H1 (cell line): ENCODE data around the gene CCSER2. TPM values are rescaled to one million over a fixed set of nuclear protein-coding genes. Genes with fewer than 3 reads are reported as not detected.

ENCODE experiments used
- CTCF ChIA-PET: fragments of 300-600 bp; sonication (Branson Sonifier 250); formaldehyde crosslinking; loops from one replicate; lab custom pipeline; 2021; ENCODE audit not compliant: partially characterized antibody; lab: Charles Lee
- POLR2A ChIA-PET: fragments of 300-600 bp; sonication (Branson Sonifier 250); formaldehyde crosslinking; loops from one replicate; lab custom pipeline; 2021; ENCODE audit warnings: inconsistent platforms; ENCODE audit not compliant: partially characterized antibody; lab: Charles Lee
- DNase-seq, 2 experiments: peaks; one replicate each; pipeline versions ENCODE4 v3.0.0 to v3.0.0-alpha.2; 2010 to 2022; ENCODE audit warnings: low spot score in 2 of 2, low read depth in 1 of 2, mixed read lengths in 1 of 2
- FAIRE-seq: peaks from 2 replicates; lab custom pipeline; 2011; peaks lifted over from hg19 to GRCh38; lab: Jason Lieb, UNC
- H2AFZ ChIP-seq: 2 replicates; pipeline ENCODE4 v1.8.1; 2012; ENCODE audit warnings: low read length, inconsistent platforms
- H2AK5ac ChIP-seq: 2 replicates; pipeline ENCODE4 v1.6.1; 2013; ENCODE audit warnings: low read depth, low read length
- H2BK120ac ChIP-seq: replicated peaks from 2 replicates; pipeline ENCODE3; 2013; ENCODE audit warnings: low read depth, low read length, inconsistent platforms
- H2BK12ac ChIP-seq: 2 replicates; pipeline ENCODE4 v1.6.1; 2013; ENCODE audit warnings: low read depth, low read length
- H2BK15ac ChIP-seq: 2 replicates; pipeline ENCODE4 v1.6.1; 2013; ENCODE audit warnings: low read length
- H2BK20ac ChIP-seq: 2 replicates; pipeline ENCODE4 v1.6.1; 2013; ENCODE audit warnings: low read length
- H2BK5ac ChIP-seq: 2 replicates; pipeline ENCODE4 v1.6.1; 2013; ENCODE audit warnings: low read depth, low read length
- H3K14ac ChIP-seq: 2 replicates; pipeline ENCODE4 v1.6.1; 2013; ENCODE audit warnings: inconsistent platforms; ENCODE audit not compliant: insufficient read length
- H3K18ac ChIP-seq: 2 replicates; pipeline ENCODE4 v1.6.1; 2013; ENCODE audit warnings: low read length; ENCODE audit errors: extremely low read depth
- H3K23ac ChIP-seq: 2 replicates; pipeline ENCODE4 v1.6.1; 2013; ENCODE audit warnings: inconsistent platforms; ENCODE audit not compliant: insufficient read length
- H3K23me2 ChIP-seq: 2 replicates; pipeline ENCODE4 v1.6.1; 2013; ENCODE audit warnings: low read depth, low read length
- H3K27ac ChIP-seq: 2 replicates; pipeline ENCODE4 v1.6.1; 2011; ENCODE audit warnings: low read depth, low read length, inconsistent platforms
- H3K27me3 ChIP-seq, 4 experiments: replicated peaks in 1 of 4; 1 replicate in 1 of 4; 2 replicates in 3 of 4; pipeline versions ENCODE4 v1.6.1 to v1.8.1; 2011 to 2013; ENCODE audit warnings: low read length in 3 of 4, mild to moderate bottlenecking in 3 of 4, inconsistent platforms in 2 of 4, mixed read lengths in 2 of 4, moderate library complexity in 1 of 4; ENCODE audit not compliant: control insufficient read depth in 3 of 4, insufficient read depth in 3 of 4; ENCODE audit errors: extremely low read depth in 1 of 4
- H3K36me3 ChIP-seq, 4 experiments: 2 replicates each; pipeline versions ENCODE4 v1.6.1 to v1.8.1; 2011 to 2013; ENCODE audit warnings: mild to moderate bottlenecking in 4 of 4, low read length in 3 of 4, moderate library complexity in 2 of 4, control low read depth in 1 of 4, inconsistent platforms in 1 of 4; ENCODE audit not compliant: insufficient read depth in 4 of 4, control insufficient read depth in 2 of 4
- H3K4ac ChIP-seq: replicated peaks from 2 replicates; pipeline ENCODE3; 2013; ENCODE audit warnings: low read length, low read depth, mixed read lengths, inconsistent platforms; ENCODE audit not compliant: insufficient read length
- H3K4me1 ChIP-seq, 4 experiments: replicated peaks in 1 of 4; 1 replicate in 1 of 4; 2 replicates in 3 of 4; pipeline versions ENCODE4 v1.6.1 to v1.8.1; 2011 to 2013; ENCODE audit warnings: low read length in 3 of 4, inconsistent platforms in 2 of 4, mixed read lengths in 1 of 4; ENCODE audit not compliant: insufficient read depth in 4 of 4, control insufficient read depth in 3 of 4
- H3K4me2 ChIP-seq, 2 experiments: 2 replicates each; pipeline versions ENCODE4 v1.6.1 to v1.8.1; 2011 to 2013; ENCODE audit warnings: low read depth in 2 of 2, low read length in 2 of 2, control low read depth in 1 of 2, inconsistent platforms in 1 of 2, mild to moderate bottlenecking in 1 of 2; ENCODE audit not compliant: insufficient read depth in 1 of 2
- H3K4me3 ChIP-seq, 4 experiments: fragments of 200-600, 300-600 bp in 1 of 4; sonication (generic), shearing (Covaris generic), sonication (Bioruptor Twin) in 1 of 4; 2 replicates each; pipeline versions ENCODE4 v1.5.1 to v1.8.1; 2011 to 2016; ENCODE audit warnings: low read length in 4 of 4, low read depth in 3 of 4, control low read depth in 2 of 4, inconsistent platforms in 2 of 4, mild to moderate bottlenecking in 2 of 4, mixed read lengths in 1 of 4, moderate library complexity in 1 of 4; ENCODE audit not compliant: insufficient read depth in 2 of 4; ENCODE audit errors: extremely low read depth in 1 of 4
- H3K56ac ChIP-seq: replicated peaks from 2 replicates; pipeline ENCODE3; 2013; ENCODE audit warnings: low read depth, mild to moderate bottlenecking, mixed read lengths, low read length, inconsistent platforms; ENCODE audit not compliant: insufficient read length
- H3K79me1 ChIP-seq: 2 replicates; pipeline ENCODE4 v1.6.1; 2013; ENCODE audit warnings: low read depth, low read length, control low read depth
- H3K79me2 ChIP-seq, 2 experiments: 2 replicates each; pipeline versions ENCODE4 v1.6.1 to v1.8.1; 2012 to 2013; ENCODE audit warnings: low read length in 2 of 2, mild to moderate bottlenecking in 2 of 2, inconsistent platforms in 1 of 2; ENCODE audit not compliant: insufficient read depth in 2 of 2, control insufficient read depth in 1 of 2
- H3K9ac ChIP-seq, 4 experiments: replicated peaks in 1 of 4; 1 replicate in 1 of 4; 2 replicates in 3 of 4; pipeline versions ENCODE4 v1.6.1 to v1.8.1; 2011 to 2013; ENCODE audit warnings: low read depth in 3 of 4, low read length in 3 of 4, control low read depth in 2 of 4, mild to moderate bottlenecking in 2 of 4, moderate library complexity in 2 of 4, inconsistent platforms in 1 of 4; ENCODE audit errors: extremely low read depth in 1 of 4
- H3K9me3 ChIP-seq, 2 experiments: 2 replicates each; pipeline versions ENCODE4 v1.6.1 to v1.8.1; 2012 to 2013; ENCODE audit warnings: mild to moderate bottlenecking in 2 of 2, moderate library complexity in 2 of 2, control low read depth in 1 of 2, inconsistent platforms in 1 of 2, low read depth in 1 of 2, low read length in 1 of 2, mixed read lengths in 1 of 2; ENCODE audit not compliant: insufficient read depth in 2 of 2
- H4K20me1 ChIP-seq, 2 experiments: replicated peaks in 1 of 2; 2 replicates each; pipeline versions ENCODE3 to v1.8.1; 2011 to 2013; ENCODE audit warnings: inconsistent platforms in 2 of 2, low read length in 2 of 2, mild to moderate bottlenecking in 1 of 2; ENCODE audit not compliant: insufficient read depth in 2 of 2, control insufficient read depth in 1 of 2
- H4K5ac ChIP-seq: 2 replicates; pipeline ENCODE4 v1.6.1; 2013; ENCODE audit warnings: low read length, low read depth, mixed read lengths, inconsistent platforms; ENCODE audit not compliant: insufficient read length
- H4K8ac ChIP-seq: 2 replicates; pipeline ENCODE4 v1.8.0; 2013; ENCODE audit warnings: mild to moderate bottlenecking, moderate library complexity, low read length, inconsistent platforms; ENCODE audit not compliant: insufficient read depth; ENCODE audit errors: extremely low read depth
- H4K91ac ChIP-seq: replicated peaks from 2 replicates; pipeline ENCODE3; 2013; ENCODE audit warnings: low read length, mixed read lengths, inconsistent platforms; ENCODE audit not compliant: insufficient read length
- CTBP2 ChIP-seq: IDR thresholded peaks from 2 replicates; pipeline ENCODE4 v1.7.0; 2011; ENCODE audit warnings: borderline replicate concordance, mild to moderate bottlenecking, moderate library complexity, mixed read lengths, low read length; ENCODE audit not compliant: insufficient read depth, insufficient read length
- PHF8 ChIP-seq: fragments of 200-600 bp; sonication (generic); conservative IDR thresholded peaks from 2 replicates; pipeline ENCODE4 v1.7.1; 2012; ENCODE audit warnings: low read depth, mild to moderate bottlenecking, inconsistent platforms, low read length, moderate library complexity
- RAD21 ChIP-seq, 2 experiments: IDR thresholded peaks in 1 of 2; conservative IDR thresholded peaks in 1 of 2; 2 replicates each; pipeline ENCODE4 v1.6.1; 2011; ENCODE audit warnings: low read depth in 2 of 2, low read length in 2 of 2, improper control_type of control experiment in 1 of 2, inconsistent platforms in 1 of 2, mild to moderate bottlenecking in 1 of 2, moderate library complexity in 1 of 2
- WGBS, 2 experiments: shearing (Covaris generic) in 1 of 2; methylation state at CpG; one replicate each; pipeline versions ENCODE4 v1.1.6 to v1.1.7; 2013 to 2015; ENCODE audit warnings: low lambda C conversion rate in 2 of 2, mixed read lengths in 2 of 2, inconsistent platforms in 1 of 2, low coverage in 1 of 2, missing lambda C conversion rate in 1 of 2; ENCODE audit not compliant: insufficient replicate concordance in 2 of 2, insufficient coverage in 1 of 2, insufficient read length in 1 of 2; ENCODE audit errors: extremely low coverage in 1 of 2, missing lambda C conversion rate in 1 of 2; 5-methylcytosine and 5-hydroxymethylcytosine counted together
- polyA plus RNA-seq, 7 experiments: library from polyadenylated mRNA; depleted of rRNA in 3 of 7; stranded (reverse) in 5 of 7; unstranded in 2 of 7; fragments of >200 nt in 5 of 7; fragments of 200-250 nt in 2 of 7; gene quantifications; 1 replicate in 5 of 7; 2 replicates in 1 of 7; 4 replicates in 1 of 7; pipeline versions ENCODE4 v1.2.1 to v1.2.3, GENCODE V29; 2011 to 2013; ENCODE audit warnings: missing spikeins in 2 of 7, mixed read lengths in 2 of 7
- total RNA-seq: library from RNA; stranded (reverse); fragmentation: NEBNext Ultra II Directional; extraction: Animal tissue kit (Norgen Biotek cat#: 25700); gene quantifications from 2 replicates; pipeline ENCODE4 v1.2.1, GENCODE V29; 2021
- TF ChIP-seq, protein P1 (sequence below), 3 experiments: IDR thresholded peaks; 1 replicate in 2 of 3; 2 replicates in 1 of 3; pipeline versions ENCODE4 v1.5.1 to v1.6.1; 2011; ENCODE audit warnings: low read length in 3 of 3, mild to moderate bottlenecking in 3 of 3, inconsistent platforms in 2 of 3, low read depth in 1 of 3, moderate library complexity in 1 of 3; ENCODE audit not compliant: insufficient read depth in 1 of 3; ENCODE audit errors: control extremely low read depth in 1 of 3

CCSER2 gene
- total and polyA plus RNA-seq, 2 of the 8 experiments (the other 6 are each of a cell fraction or from before 2014, with no cell fraction given) = 6.9 to 30.5 TPM

DNA sequence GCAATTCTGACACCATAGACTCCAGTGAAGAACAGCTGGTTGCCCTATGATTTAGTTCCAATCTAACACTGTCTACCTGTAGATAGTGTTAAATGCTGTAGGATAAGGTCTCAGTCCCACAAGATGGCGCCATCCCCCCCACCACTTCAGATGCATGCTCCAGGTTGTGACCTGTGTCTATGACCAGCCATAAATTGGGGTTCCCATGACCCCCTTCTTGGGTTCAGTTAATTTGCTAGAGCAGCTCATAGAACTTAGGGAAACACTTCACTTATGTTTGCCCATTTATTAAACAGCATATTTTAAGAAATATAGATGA is 13.1 kb downstream of the CCSER2 start:
- Histone ChIP-seq H4K91ac (no peak overlapping the region), H3K4me3 (no peak overlapping the region; a peak in 1 of 8 replicates), H3K18ac (peak overlapping the region; percentile 10; the same call in 1 of the 2 replicates), H2BK5ac (no peak overlapping the region), H2BK120ac (no peak overlapping the region), H3K4me2 (no peak overlapping the region), H2BK15ac (no peak overlapping the region), H2AK5ac (no peak overlapping the region), H2BK20ac (no peak overlapping the region), H3K23ac (no peak overlapping the region), H3K36me3 (no peaks in the 10 kb centered on the region), H3K79me2 (peaks cover 0 to 80% of the 10 kb centered on the region in 2 experiments; a peak in 3 of 4 replicates), H4K5ac (no peak overlapping the region), H3K23me2 (no peaks in the 10 kb centered on the region), H3K4me1 (peaks cover 0 to 13% (median 7%) of the 10 kb centered on the region in 4 experiments; a peak in 4 of 7 replicates), H4K8ac (no peak overlapping the region), H3K14ac (no peak overlapping the region), H3K9ac (no peak overlapping the region), H3K27ac (no peak overlapping the region), H3K9me3 (no peaks in the 10 kb centered on the region), H2BK12ac (no peak overlapping the region; the same call in 1 of the 2 replicates), H2AFZ (no peak overlapping the region), H3K79me1 (peaks cover 2% of the 10 kb centered on the region; the same call in 1 of the 2 replicates), H3K4ac (no peak overlapping the region), H3K56ac (no peak overlapping the region), H3K27me3 (no peaks in the 10 kb centered on the region), H4K20me1 (peaks cover 0 to 2% of the 10 kb centered on the region in 2 experiments)
- ChIA-PET CTCF (interaction anchor here (0.8 to 4.0 kb wide), 14 partner anchors 10 to 378 kb away, joined by 3 to 31 read pairs (median 4); no protein-coding TSS in a partner anchor), POLR2A (no interaction called here)
- DNase-seq (no peak), FAIRE-seq (no peak)
- peak in 1 of 2 experiments; percentile 23; a peak in 1 of 4 replicates for TF ChIP-seq RAD21 (IDR thresholded peaks at IDR 0.05 in 1 of 2, conservative IDR thresholded peaks at IDR 0.05 in 1 of 2; ENCODE audit: low read depth in 2 of 2, low read length in 2 of 2)
- TF ChIP-seq, protein P1, sequence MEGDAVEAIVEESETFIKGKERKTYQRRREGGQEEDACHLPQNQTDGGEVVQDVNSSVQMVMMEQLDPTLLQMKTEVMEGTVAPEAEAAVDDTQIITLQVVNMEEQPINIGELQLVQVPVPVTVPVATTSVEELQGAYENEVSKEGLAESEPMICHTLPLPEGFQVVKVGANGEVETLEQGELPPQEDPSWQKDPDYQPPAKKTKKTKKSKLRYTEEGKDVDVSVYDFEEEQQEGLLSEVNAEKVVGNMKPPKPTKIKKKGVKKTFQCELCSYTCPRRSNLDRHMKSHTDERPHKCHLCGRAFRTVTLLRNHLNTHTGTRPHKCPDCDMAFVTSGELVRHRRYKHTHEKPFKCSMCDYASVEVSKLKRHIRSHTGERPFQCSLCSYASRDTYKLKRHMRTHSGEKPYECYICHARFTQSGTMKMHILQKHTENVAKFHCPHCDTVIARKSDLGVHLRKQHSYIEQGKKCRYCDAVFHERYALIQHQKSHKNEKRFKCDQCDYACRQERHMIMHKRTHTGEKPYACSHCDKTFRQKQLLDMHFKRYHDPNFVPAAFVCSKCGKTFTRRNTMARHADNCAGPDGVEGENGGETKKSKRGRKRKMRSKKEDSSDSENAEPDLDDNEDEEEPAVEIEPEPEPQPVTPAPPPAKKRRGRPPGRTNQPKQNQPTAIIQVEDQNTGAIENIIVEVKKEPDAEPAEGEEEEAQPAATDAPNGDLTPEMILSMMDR (IDR thresholded peaks at IDR 0.05; ENCODE audit: control extremely low read depth in 1 of 3, insufficient read depth in 1 of 3, low read depth in 1 of 3, low read length in 3 of 3) = peak in 2 of 3 experiments; percentile 33 to 36; a peak in 3 of 4 replicates
- TF ChIP-seq CTBP2 = no peak
- TF ChIP-seq PHF8 = no peak
- WGBS, 2 experiments = 61% methylated on average over 1 of the region's 1 CpG; no CpG with 5 or more reads in 1 of the 2 experiments
